ENCODE data around the gene TUBA4B.

The TUBA4B gene

DNA sequence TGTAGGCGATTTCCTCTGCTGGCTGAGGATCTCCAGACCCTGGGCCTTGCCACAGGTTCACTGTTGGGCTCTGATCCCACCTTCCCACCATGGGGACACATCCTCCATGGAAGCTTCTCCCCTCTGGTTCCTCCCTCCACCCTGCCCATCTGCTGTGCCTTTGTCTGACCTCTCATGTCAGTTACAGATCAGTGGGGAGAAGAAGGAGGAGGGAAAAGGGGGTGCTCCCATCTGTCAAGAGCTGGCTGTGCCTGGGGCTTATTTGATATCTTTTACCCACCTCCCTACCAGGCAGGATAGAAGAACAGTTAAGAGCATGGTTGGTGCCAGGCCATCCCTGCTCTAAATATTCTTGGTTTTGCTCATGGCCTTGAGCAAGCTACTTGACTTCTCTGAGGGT, 13.8 kb downstream of the TUBA4B start:
- CTCF ChIA-PET: interaction anchor here (0.6 to 4.9 kb wide), 4 partner anchors 9 to 287 kb away, joined by 3 to 34 read pairs (median 4); no protein-coding TSS in a partner anchor
- no peak overlapping the region for H3K4me3 ChIP-seq (ENCODE audit: low read depth, low read length)
- no peaks in the 10 kb centered on the region for H3K9me3 ChIP-seq (ENCODE audit: control insufficient read depth, insufficient read depth, low read depth, low read length)
- POLR2A ChIA-PET: no interaction called here
- H3K27ac ChIP-seq (ENCODE audit: extremely low read depth, low read depth, low read length): no peak overlapping the region
- TF ChIP-seq, protein P1, sequence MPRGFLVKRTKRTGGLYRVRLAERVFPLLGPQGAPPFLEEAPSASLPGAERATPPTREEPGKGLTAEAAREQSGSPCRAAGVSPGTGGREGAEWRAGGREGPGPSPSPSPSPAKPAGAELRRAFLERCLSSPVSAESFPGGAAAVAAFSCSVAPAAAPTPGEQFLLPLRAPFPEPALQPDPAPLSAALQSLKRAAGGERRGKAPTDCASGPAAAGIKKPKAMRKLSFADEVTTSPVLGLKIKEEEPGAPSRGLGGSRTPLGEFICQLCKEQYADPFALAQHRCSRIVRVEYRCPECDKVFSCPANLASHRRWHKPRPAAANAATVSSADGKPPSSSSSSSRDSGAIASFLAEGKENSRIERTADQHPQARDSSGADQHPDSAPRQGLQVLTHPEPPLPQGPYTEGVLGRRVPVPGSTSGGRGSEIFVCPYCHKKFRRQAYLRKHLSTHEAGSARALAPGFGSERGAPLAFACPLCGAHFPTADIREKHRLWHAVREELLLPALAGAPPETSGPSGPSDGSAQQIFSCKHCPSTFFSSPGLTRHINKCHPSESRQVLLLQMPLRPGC (tag by site-specific recombination; IDR thresholded peaks at IDR 0.05): no peak
- TF ChIP-seq, protein P2, sequence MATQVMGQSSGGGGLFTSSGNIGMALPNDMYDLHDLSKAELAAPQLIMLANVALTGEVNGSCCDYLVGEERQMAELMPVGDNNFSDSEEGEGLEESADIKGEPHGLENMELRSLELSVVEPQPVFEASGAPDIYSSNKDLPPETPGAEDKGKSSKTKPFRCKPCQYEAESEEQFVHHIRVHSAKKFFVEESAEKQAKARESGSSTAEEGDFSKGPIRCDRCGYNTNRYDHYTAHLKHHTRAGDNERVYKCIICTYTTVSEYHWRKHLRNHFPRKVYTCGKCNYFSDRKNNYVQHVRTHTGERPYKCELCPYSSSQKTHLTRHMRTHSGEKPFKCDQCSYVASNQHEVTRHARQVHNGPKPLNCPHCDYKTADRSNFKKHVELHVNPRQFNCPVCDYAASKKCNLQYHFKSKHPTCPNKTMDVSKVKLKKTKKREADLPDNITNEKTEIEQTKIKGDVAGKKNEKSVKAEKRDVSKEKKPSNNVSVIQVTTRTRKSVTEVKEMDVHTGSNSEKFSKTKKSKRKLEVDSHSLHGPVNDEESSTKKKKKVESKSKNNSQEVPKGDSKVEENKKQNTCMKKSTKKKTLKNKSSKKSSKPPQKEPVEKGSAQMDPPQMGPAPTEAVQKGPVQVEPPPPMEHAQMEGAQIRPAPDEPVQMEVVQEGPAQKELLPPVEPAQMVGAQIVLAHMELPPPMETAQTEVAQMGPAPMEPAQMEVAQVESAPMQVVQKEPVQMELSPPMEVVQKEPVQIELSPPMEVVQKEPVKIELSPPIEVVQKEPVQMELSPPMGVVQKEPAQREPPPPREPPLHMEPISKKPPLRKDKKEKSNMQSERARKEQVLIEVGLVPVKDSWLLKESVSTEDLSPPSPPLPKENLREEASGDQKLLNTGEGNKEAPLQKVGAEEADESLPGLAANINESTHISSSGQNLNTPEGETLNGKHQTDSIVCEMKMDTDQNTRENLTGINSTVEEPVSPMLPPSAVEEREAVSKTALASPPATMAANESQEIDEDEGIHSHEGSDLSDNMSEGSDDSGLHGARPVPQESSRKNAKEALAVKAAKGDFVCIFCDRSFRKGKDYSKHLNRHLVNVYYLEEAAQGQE (tag by site-specific recombination; IDR thresholded peaks at IDR 0.05): no peak
- TF ChIP-seq IKZF3 (tag by site-specific recombination; IDR thresholded peaks at IDR 0.05) (no peak), GLI4 (tag by site-specific recombination; IDR thresholded peaks at IDR 0.05) (no peak), REPIN1 (tag by site-specific recombination; IDR thresholded peaks at IDR 0.05; ENCODE audit: low read depth) (no peak), ZIC2 (tag by site-specific recombination; IDR thresholded peaks at IDR 0.05) (no peak), TCF7L2 (IDR thresholded peaks at IDR 0.05; ENCODE audit: borderline replicate concordance, low read depth, low read length) (no peak), ZBTB8A (tag by site-specific recombination; IDR thresholded peaks at IDR 0.05) (no peak), ZNF311 (tag by site-specific recombination; IDR thresholded peaks at IDR 0.05; ENCODE audit: borderline replicate concordance) (no peak), SETDB1 (IDR thresholded peaks at IDR 0.05; ENCODE audit: insufficient read length, low read length) (no peak), ZNF558 (tag by site-specific recombination; IDR thresholded peaks at IDR 0.05) (no peak)
- no peaks in the 10 kb centered on the region for H3K4me1 ChIP-seq (ENCODE audit: control insufficient read depth, insufficient read depth, low read length)
- no peaks in the 10 kb centered on the region for H3K36me3 ChIP-seq (ENCODE audit: control insufficient read depth in 2 of 2, insufficient read depth in 1 of 2, low read length in 2 of 2)

DNA sequence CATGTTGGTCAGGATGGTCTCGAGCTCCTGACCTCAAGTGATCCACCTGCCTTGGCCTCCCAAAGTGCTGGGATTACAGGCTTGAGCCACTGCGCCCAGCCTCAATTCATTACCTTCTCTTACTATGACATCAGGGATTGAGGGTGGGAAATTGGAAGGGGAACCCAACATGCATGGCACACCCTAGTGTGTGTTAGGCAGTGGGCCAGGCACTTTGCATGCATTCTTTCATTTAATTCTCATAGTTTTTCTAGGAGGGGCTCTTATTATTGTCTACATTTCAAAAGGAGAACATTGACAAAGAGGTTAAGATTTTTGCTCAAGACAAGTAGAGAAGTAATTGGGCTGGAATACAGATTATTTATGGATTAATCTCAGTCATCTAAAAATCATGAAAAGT, 15.3 kb downstream of the TUBA4B start:
- H3K4me1 ChIP-seq (ENCODE audit: control insufficient read depth, insufficient read depth, low read length): no peaks in the 10 kb centered on the region
- no peak overlapping the region for H3K27ac ChIP-seq (ENCODE audit: extremely low read depth, low read depth, low read length)
- no peaks in the 10 kb centered on the region for H3K36me3 ChIP-seq (ENCODE audit: control insufficient read depth in 2 of 2, insufficient read depth in 1 of 2, low read length in 2 of 2)
- no peaks in the 10 kb centered on the region for H3K9me3 ChIP-seq (ENCODE audit: control insufficient read depth, insufficient read depth, low read depth, low read length)
- no peak overlapping the region for H3K4me3 ChIP-seq (ENCODE audit: low read depth, low read length)
- POLR2A ChIA-PET: no interaction called here
- TF ChIP-seq ZNF510 (tag by site-specific recombination; IDR thresholded peaks at IDR 0.05; ENCODE audit: insufficient replicate concordance) (no peak), ZNF202 (tag by site-specific recombination; IDR thresholded peaks at IDR 0.05; ENCODE audit: borderline replicate concordance) (no peak), WT1 (tag by site-specific recombination; IDR thresholded peaks at IDR 0.05) (no peak), ZNF529 (tag by site-specific recombination; IDR thresholded peaks at IDR 0.05; ENCODE audit: insufficient replicate concordance) (no peak), ZNF433 (tag by site-specific recombination; IDR thresholded peaks at IDR 0.05; ENCODE audit: low read depth) (no peak)
- CTCF ChIA-PET: interaction anchor here (4.9 kb wide), 1 partner anchor 8 kb away, joined by 34 read pairs; no protein-coding TSS in a partner anchor

DNA sequence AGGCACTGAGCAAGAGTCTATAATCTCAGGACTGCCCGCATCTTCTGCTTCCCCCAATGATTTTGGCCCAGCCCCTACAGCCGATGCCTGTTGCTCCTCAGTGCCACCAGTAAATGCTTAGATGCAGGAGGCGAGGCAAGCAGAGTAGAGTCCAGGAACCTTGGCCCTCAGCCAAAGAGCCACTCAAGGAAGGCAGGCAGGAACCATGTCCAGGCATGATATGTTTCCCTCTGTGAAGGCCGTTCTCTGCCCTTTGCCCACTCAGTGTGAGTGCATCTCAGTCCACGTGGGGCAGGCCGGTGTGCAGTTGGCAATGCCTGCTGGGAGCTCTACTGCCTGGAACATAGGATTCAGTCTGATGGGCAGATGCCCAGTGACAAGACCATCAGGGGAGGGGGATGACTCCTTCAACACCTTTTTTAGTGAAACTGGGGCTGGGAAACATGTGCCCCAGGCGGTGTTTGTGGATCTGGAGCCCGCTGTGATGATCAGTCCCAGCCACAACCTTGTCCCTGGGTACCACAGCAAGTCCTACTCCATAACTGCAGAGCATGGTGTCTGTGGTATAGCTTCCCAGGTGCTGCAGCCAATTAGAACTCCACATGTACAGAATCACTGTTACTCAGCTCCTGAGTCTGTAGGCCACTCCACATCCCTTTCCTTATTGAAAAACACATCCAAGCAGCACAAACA, 16.5 kb downstream of the TUBA4B start:
- ChIA-PET POLR2A (interaction anchor here (0.8 kb wide), 1 partner anchor 24 kb away, joined by 3 read pairs; the partner anchor contains the start of genes GLB1L and STK16), CTCF (interaction anchor here (0.8 to 1.4 kb wide), 2 partner anchors 8 to 25 kb away, joined by 6 to 7 read pairs; no protein-coding TSS in a partner anchor)
- Histone ChIP-seq H3K27ac (ENCODE audit: extremely low read depth, low read depth, low read length) (no peak overlapping the region), H3K4me1 (ENCODE audit: control insufficient read depth, insufficient read depth, low read length) (no peaks in the 10 kb centered on the region), H3K4me3 (ENCODE audit: low read depth, low read length) (no peak overlapping the region), H3K9me3 (ENCODE audit: control insufficient read depth, insufficient read depth, low read depth, low read length) (no peaks in the 10 kb centered on the region), H3K36me3 (ENCODE audit: control insufficient read depth in 2 of 2, insufficient read depth in 1 of 2, low read length in 2 of 2) (no peaks in the 10 kb centered on the region)
- TF ChIP-seq SCRT1 (tag by site-specific recombination; IDR thresholded peaks at IDR 0.05; ENCODE audit: borderline replicate concordance) (peak; percentile 43; the same call in 1 of the 2 replicates), KLF16 (tag by site-specific recombination; IDR thresholded peaks at IDR 0.05) (no peak), SCRT2 (tag by site-specific recombination; IDR thresholded peaks at IDR 0.05) (peak; percentile 86), ZNF76 (tag by site-specific recombination; IDR thresholded peaks at IDR 0.05; ENCODE audit: borderline replicate concordance, low read depth) (0 out of 2 replicates have a peak, but pooled peaks have one; percentile 19), ZBTB17 (tag by site-specific recombination; IDR thresholded peaks at IDR 0.05) (peak; percentile 77), ZBTB48 (tag by site-specific recombination; IDR thresholded peaks at IDR 0.05) (0 out of 2 replicates have a peak, but pooled peaks have one; percentile 20), ZNF140 (tag by site-specific recombination; IDR thresholded peaks at IDR 0.05) (no peak), ZNF16 (tag by site-specific recombination; IDR thresholded peaks at IDR 0.05; ENCODE audit: low read depth) (no peak), ZIC2 (tag by site-specific recombination; IDR thresholded peaks at IDR 0.05) (peak; percentile 80)
- TF ChIP-seq, protein P3, sequence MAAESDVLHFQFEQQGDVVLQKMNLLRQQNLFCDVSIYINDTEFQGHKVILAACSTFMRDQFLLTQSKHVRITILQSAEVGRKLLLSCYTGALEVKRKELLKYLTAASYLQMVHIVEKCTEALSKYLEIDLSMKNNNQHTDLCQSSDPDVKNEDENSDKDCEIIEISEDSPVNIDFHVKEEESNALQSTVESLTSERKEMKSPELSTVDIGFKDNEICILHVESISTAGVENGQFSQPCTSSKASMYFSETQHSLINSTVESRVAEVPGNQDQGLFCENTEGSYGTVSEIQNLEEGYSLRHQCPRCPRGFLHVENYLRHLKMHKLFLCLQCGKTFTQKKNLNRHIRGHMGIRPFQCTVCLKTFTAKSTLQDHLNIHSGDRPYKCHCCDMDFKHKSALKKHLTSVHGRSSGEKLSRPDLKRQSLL (tag by site-specific recombination; IDR thresholded peaks at IDR 0.05): no peak

All from HEK293 (cell line).